Urinary bladder (tissue), 4 donors: Measurements from ENCODE around the gene ARHGAP11A. TPM values are rescaled to one million over a fixed set of nuclear protein-coding genes. Genes with fewer than 3 reads are reported as not detected.

Source experiments
- DNase-seq: peaks from one replicate; pipeline ENCODE4 v3.0.0-alpha.2; 2015; ENCODE audit errors: extremely low spot score
- H3K27ac ChIP-seq: one replicate; pipeline ENCODE4 v1.5.1; 2013; ENCODE audit warnings: low read depth, mild to moderate bottlenecking, moderate library complexity
- H3K36me3 ChIP-seq: one replicate; pipeline ENCODE4 v1.6.1; 2013; ENCODE audit warnings: mild to moderate bottlenecking, moderate library complexity; ENCODE audit not compliant: insufficient read depth
- H3K4me1 ChIP-seq: one replicate; pipeline ENCODE4 v1.6.1; 2013; ENCODE audit warnings: mild to moderate bottlenecking, moderate library complexity; ENCODE audit not compliant: insufficient read depth
- H3K4me3 ChIP-seq: one replicate; pipeline ENCODE4 v1.5.1; 2013; ENCODE audit warnings: low read depth, low read length
- WGBS: extraction: QIAGEN DNeasy Blood & Tissue Kit; methylation state at CpG from one replicate; pipeline ENCODE4 v1.1.7; 2013; 5-methylcytosine and 5-hydroxymethylcytosine counted together
- polyA plus RNA-seq: library from polyadenylated mRNA; stranded (reverse); fragments of 200-250 nt; gene quantifications from one replicate; pipeline ENCODE4 v1.2.3, GENCODE V29; 2013
- total RNA-seq: library from RNA; depleted of rRNA; stranded (reverse); fragments of >200 nt; gene quantifications from one replicate; pipeline ENCODE4 v1.2.3, GENCODE V29; 2014
- donor health status: healthy with polysubstance abuse.
- donor health status: healthy.

The ARHGAP11A gene
- total and polyA plus RNA-seq, 2 donors: 1.5 to 41.8 TPM

GRCh38 chr15:32667321-32667720 lies 52.0 kb downstream of the ARHGAP11A start:
- no peak for DNase-seq
- 98% methylated on average over 6 of the region's 6 CpGs for WGBS
- Histone ChIP-seq H3K4me3 (no peak overlapping the region), H3K36me3 (no peaks in the 10 kb centered on the region), H3K27ac (no peak overlapping the region), H3K4me1 (no peaks in the 10 kb centered on the region)

GRCh38 chr15:32668942-32669341 lies 53.6 kb downstream of the ARHGAP11A start:
- Histone ChIP-seq H3K4me3 (no peak overlapping the region), H3K36me3 (no peaks in the 10 kb centered on the region), H3K4me1 (no peaks in the 10 kb centered on the region), H3K27ac (no peak overlapping the region)
- WGBS: 86% methylated on average over 2 of the region's 2 CpGs
- no peak for DNase-seq

- no peak overlapping the region for H3K27ac ChIP-seq
These were observed 54.8 kb downstream of the ARHGAP11A start for GRCh38 chr15:32669896-32670611.

GRCh38 chr15:32670623-32671022 lies 55.3 kb downstream of the ARHGAP11A start:
- Histone ChIP-seq H3K27ac (no peak overlapping the region), H3K36me3 (no peaks in the 10 kb centered on the region), H3K4me3 (no peak overlapping the region), H3K4me1 (no peaks in the 10 kb centered on the region)
- no peak for DNase-seq
- 90% methylated on average over 3 of the region's 3 CpGs for WGBS

More at GRCh38 chr15:32669896-32670611, 54.8 kb downstream of the ARHGAP11A start:
- Histone ChIP-seq H3K36me3 (no peaks in the 10 kb centered on the region), H3K4me1 (no peaks in the 10 kb centered on the region), H3K4me3 (no peak overlapping the region)
- no peak for DNase-seq
- WGBS: 47% methylated on average over 5 of the region's 5 CpGs

GRCh38 chr15:32671339-32672325 lies 56.3 kb downstream of the ARHGAP11A start:
- WGBS: 93% methylated on average over 29 of the region's 29 CpGs
- Histone ChIP-seq H3K27ac (no peak overlapping the region), H3K4me3 (no peak overlapping the region), H3K4me1 (no peaks in the 10 kb centered on the region), H3K36me3 (no peaks in the 10 kb centered on the region)
- no peak for DNase-seq

DNA sequence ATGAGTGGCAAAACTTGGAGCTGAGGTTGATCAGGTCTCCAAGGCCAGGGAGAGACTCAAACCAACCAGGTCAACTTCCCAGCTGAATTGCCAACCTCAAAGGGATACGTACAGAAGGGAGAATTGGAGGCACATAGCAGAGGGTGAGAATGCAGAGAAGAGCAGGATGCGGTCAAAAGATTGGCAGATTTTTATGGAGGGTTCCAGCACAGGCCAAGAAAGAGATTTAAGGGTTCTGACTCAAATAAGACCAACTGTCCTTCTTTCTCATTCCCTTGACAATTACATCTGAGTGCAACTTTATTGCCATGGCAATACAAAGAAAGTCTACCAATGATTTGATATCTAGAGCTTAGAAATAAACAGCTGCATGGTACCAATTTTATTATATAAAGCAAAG lies 59.4 kb downstream of the ARHGAP11A start:
- WGBS: 69% methylated on average over 2 of the region's 2 CpGs
- Histone ChIP-seq H3K27ac (no peak overlapping the region), H3K4me3 (no peak overlapping the region), H3K36me3 (no peaks in the 10 kb centered on the region), H3K4me1 (no peaks in the 10 kb centered on the region)
- no peak for DNase-seq

DNA sequence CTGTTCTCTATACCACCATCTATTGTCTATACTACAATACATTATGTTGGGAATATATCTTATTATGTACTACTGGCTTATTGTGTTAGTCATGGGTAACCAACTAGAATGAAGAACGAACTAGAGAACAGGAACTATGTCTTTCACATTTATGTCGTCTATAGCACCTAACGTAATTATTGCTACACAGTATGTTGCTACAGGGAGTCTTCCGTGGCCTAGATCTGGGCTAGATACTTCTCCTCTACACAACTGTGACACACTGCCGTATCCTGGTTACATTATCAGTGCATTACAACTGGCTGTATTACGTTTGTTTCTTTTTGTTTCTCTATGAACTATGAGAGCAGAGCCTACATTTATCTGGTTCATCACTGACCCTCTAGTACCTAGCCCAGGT lies 60.2 kb downstream of the ARHGAP11A start:
- WGBS: 76% methylated on average over 6 of the region's 6 CpGs
- H3K4me3 ChIP-seq: no peak overlapping the region
- no peaks in the 10 kb centered on the region for H3K4me1 ChIP-seq
- H3K27ac ChIP-seq: no peak overlapping the region
- DNase-seq: no peak
- H3K36me3 ChIP-seq: no peaks in the 10 kb centered on the region

- no peak for DNase-seq
- H3K4me1 ChIP-seq: no peaks in the 10 kb centered on the region
- WGBS: 62% methylated on average over 2 of the region's 2 CpGs
- H3K36me3 ChIP-seq: no peaks in the 10 kb centered on the region
- H3K4me3 ChIP-seq: no peak overlapping the region
- no peak overlapping the region for H3K27ac ChIP-seq
These were observed 60.9 kb downstream of the ARHGAP11A start for GRCh38 chr15:32676169-32676568.

- no peak overlapping the region for H3K27ac ChIP-seq
- H3K4me3 ChIP-seq: no peak overlapping the region
- H3K36me3 ChIP-seq: no peaks in the 10 kb centered on the region
- H3K4me1 ChIP-seq: no peaks in the 10 kb centered on the region
- WGBS: 69% methylated on average over 5 of the region's 5 CpGs
- no peak for DNase-seq
These were observed 62.0 kb downstream of the ARHGAP11A start for GRCh38 chr15:32677238-32677750.

GRCh38 chr15:32679298-32679690 lies 64.0 kb downstream of the ARHGAP11A start:
- no peak for DNase-seq
- no peak overlapping the region for H3K4me3 ChIP-seq
- no peaks in the 10 kb centered on the region for H3K4me1 ChIP-seq
- 96% methylated on average over 4 of the region's 4 CpGs for WGBS
- no peak overlapping the region for H3K27ac ChIP-seq
- no peaks in the 10 kb centered on the region for H3K36me3 ChIP-seq

DNA sequence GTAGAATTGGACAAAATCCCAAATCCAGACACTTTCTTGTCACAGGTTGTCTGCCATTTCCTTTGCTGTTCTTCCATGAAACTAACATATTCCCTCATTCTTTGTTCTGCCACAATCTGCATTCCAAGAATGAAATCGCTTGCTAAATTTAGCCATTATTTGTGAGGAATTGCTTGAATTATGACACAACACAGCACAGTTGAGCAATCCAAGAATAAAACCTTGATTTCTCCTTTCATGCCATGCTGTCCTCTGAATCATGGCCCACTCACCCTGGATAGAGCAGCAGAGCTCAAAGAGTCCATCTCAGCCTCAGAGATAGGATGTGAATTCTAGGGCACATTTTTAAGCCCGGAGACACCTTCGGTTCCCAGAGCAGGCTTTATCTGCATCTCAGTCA lies 67.3 kb downstream of the ARHGAP11A start:
- H3K27ac ChIP-seq: no peak overlapping the region
- 87% methylated on average over 3 of the region's 3 CpGs for WGBS
- DNase-seq: no peak

DNA sequence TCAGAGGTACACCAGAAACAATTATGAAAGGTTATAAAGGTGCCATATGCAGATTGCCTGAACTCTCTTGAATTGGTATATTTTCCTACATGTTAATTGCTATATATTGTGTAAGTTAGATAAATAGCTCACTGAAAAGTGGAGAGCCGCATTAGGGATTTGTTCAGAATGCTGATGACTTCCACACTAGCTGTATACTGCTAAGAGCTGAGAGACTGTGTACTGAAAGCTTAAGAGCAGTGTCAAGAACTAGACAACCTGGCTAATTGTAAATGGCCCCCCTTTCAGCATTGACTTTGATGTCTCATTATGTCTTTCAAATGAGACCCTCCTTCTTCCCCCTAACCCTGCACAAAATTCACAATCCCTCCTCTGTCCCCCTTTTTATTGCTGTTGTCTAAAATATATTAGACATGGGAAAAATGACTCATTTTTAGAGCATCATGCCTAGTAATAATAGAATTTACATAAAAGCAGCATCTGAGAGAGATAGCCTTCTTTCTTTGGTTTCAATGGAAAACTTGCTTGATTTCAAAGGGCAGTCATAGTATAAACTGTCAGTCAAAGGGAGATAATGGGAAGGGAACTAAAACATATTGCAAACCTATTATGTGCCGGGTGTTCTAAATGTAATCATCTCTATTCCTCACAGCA lies 67.8 kb downstream of the ARHGAP11A start:
- DNase-seq: no peak
- WGBS: 97% methylated on average over 2 of the region's 2 CpGs
- no peaks in the 10 kb centered on the region for H3K36me3 ChIP-seq
- no peak overlapping the region for H3K27ac ChIP-seq
- no peaks in the 10 kb centered on the region for H3K4me1 ChIP-seq
- no peak overlapping the region for H3K4me3 ChIP-seq

More for the DNA sequence above, 67.3 kb downstream of the ARHGAP11A start:
- H3K4me3 ChIP-seq: no peak overlapping the region
- H3K36me3 ChIP-seq: no peaks in the 10 kb centered on the region
- no peaks in the 10 kb centered on the region for H3K4me1 ChIP-seq

DNA sequence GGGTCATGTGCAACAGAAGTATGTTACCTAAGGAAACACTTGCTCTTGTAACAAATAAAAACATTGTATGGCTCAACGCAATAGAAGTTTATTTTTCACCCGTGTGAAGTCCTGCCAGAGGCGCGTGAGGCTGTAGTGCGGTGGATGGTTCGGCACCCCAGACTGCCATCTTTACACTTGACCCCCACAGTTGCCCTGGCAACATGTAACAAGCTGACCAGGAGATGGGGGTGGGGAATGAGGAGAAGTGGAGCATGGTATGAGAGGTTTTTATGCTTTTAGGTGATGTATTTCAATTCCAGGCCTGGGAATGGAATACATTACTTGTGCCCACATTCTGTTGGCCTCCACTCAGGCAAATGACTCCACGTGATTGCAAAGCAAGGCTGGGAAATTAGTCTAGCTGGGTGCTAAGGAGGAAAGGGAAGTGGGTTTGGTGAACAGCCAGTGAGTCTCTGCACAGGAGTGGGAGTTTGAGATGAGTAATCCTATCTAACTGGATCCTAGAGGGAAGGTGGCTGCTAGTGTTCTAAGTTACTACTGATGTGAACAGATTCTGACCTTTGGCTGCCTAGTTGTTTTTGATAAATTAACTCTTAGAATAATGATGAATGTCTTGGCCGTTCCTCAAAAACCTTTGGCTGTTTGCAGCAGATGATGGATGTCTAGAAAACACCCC lies 68.7 kb downstream of the ARHGAP11A start:
- WGBS: 86% methylated on average over 8 of the region's 8 CpGs
- Histone ChIP-seq H3K36me3 (no peaks in the 10 kb centered on the region), H3K27ac (no peak overlapping the region), H3K4me3 (no peak overlapping the region), H3K4me1 (no peaks in the 10 kb centered on the region)
- DNase-seq: no peak
